ENCODE results near the gene ZFR. TPM values are rescaled to one million over a fixed set of nuclear protein-coding genes. Genes with fewer than 3 reads are reported as not detected.

ZFR gene
- total and polyA plus RNA-seq, 9 of the 15 experiments (the other 6 are each of a cell fraction or from before 2014, with no cell fraction given) = 35.5 to 108 (median 71.1) TPM

DNA sequence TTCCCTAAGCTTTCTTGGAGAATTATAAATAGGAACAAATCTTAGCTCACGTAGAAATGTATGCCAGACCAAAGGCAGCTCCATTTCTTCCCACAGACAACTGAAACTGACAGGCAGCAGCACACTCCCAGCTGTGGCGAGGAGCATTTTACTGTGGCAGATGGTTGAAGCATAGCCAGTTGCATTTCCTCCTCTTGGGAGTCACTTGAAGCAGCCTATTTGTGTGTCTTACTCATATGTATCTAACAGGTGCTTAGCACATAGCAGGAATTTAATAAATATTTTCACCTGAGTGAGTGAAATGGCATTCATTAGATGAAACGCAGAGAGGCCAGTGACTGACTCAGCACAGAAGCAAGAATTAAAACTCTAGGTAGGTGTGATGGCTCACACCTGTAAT lies 119.5 kb downstream of the ZFR start:
- TF ChIP-seq ZNF644 (tag; IDR thresholded peaks at IDR 0.05; ENCODE audit: low read depth) (no peak), SREBF2 (CRISPR knock-in tag; IDR thresholded peaks at IDR 0.05) (no peak), ETV6 (IDR thresholded peaks at IDR 0.05; ENCODE audit: borderline replicate concordance in 1 of 2, low read depth in 2 of 2, low read length in 1 of 2) (no peak), ETV6 (CRISPR knock-in tag; IDR thresholded peaks at IDR 0.05; ENCODE audit: borderline replicate concordance) (no peak), ZC3H11A (IDR thresholded peaks at IDR 0.05; ENCODE audit: low read depth, low read length) (no peak)
- TF ChIP-seq, protein P1, sequence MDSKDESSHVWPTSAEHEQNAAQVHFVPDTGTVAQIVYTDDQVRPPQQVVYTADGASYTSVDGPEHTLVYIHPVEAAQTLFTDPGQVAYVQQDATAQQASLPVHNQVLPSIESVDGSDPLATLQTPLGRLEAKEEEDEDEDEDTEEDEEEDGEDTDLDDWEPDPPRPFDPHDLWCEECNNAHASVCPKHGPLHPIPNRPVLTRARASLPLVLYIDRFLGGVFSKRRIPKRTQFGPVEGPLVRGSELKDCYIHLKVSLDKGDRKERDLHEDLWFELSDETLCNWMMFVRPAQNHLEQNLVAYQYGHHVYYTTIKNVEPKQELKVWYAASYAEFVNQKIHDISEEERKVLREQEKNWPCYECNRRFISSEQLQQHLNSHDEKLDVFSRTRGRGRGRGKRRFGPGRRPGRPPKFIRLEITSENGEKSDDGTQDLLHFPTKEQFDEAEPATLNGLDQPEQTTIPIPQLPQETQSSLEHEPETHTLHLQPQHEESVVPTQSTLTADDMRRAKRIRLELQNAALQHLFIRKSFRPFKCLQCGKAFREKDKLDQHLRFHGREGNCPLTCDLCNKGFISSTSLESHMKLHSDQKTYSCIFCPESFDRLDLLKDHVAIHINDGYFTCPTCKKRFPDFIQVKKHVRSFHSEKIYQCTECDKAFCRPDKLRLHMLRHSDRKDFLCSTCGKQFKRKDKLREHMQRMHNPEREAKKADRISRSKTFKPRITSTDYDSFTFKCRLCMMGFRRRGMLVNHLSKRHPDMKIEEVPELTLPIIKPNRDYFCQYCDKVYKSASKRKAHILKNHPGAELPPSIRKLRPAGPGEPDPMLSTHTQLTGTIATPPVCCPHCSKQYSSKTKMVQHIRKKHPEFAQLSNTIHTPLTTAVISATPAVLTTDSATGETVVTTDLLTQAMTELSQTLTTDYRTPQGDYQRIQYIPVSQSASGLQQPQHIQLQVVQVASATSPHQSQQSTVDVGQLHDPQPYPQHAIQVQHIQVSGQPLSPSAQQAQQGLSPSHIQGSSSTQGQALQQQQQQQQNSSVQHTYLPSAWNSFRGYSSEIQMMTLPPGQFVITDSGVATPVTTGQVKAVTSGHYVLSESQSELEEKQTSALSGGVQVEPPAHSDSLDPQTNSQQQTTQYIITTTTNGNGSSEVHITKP (IDR thresholded peaks at IDR 0.05; ENCODE audit: partially characterized antibody) = no peak
- TF ChIP-seq, protein P2, sequence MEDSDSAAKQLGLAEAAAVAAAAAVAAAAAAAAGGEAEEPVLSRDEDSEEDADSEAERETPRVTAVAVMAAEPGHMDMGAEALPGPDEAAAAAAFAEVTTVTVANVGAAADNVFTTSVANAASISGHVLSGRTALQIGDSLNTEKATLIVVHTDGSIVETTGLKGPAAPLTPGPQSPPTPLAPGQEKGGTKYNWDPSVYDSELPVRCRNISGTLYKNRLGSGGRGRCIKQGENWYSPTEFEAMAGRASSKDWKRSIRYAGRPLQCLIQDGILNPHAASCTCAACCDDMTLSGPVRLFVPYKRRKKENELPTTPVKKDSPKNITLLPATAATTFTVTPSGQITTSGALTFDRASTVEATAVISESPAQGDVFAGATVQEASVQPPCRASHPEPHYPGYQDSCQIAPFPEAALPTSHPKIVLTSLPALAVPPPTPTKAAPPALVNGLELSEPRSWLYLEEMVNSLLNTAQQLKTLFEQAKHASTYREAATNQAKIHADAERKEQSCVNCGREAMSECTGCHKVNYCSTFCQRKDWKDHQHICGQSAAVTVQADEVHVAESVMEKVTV (CRISPR knock-in tag; IDR thresholded peaks at IDR 0.05) = no peak
- TF ChIP-seq, protein P3, sequence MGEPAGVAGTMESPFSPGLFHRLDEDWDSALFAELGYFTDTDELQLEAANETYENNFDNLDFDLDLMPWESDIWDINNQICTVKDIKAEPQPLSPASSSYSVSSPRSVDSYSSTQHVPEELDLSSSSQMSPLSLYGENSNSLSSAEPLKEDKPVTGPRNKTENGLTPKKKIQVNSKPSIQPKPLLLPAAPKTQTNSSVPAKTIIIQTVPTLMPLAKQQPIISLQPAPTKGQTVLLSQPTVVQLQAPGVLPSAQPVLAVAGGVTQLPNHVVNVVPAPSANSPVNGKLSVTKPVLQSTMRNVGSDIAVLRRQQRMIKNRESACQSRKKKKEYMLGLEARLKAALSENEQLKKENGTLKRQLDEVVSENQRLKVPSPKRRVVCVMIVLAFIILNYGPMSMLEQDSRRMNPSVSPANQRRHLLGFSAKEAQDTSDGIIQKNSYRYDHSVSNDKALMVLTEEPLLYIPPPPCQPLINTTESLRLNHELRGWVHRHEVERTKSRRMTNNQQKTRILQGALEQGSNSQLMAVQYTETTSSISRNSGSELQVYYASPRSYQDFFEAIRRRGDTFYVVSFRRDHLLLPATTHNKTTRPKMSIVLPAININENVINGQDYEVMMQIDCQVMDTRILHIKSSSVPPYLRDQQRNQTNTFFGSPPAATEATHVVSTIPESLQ (CRISPR knock-in tag; IDR thresholded peaks at IDR 0.05) = no peak
- TF ChIP-seq, protein P4, sequence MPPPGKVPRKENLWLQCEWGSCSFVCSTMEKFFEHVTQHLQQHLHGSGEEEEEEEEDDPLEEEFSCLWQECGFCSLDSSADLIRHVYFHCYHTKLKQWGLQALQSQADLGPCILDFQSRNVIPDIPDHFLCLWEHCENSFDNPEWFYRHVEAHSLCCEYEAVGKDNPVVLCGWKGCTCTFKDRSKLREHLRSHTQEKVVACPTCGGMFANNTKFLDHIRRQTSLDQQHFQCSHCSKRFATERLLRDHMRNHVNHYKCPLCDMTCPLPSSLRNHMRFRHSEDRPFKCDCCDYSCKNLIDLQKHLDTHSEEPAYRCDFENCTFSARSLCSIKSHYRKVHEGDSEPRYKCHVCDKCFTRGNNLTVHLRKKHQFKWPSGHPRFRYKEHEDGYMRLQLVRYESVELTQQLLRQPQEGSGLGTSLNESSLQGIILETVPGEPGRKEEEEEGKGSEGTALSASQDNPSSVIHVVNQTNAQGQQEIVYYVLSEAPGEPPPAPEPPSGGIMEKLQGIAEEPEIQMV (tag; conservative IDR thresholded peaks at IDR 0.05; ENCODE audit: low read depth) = no peak
- no peak overlapping the region for H3K4me3 ChIP-seq
- peaks cover 0 to 7% of the 10 kb centered on the region in 2 experiments; a peak in 1 of 5 replicates for H3K4me1 ChIP-seq (replicated peaks in 1 of 2; ENCODE audit: control insufficient read depth in 2 of 2, insufficient read depth in 2 of 2, low read length in 2 of 2)
- H3K36me3 ChIP-seq (ENCODE audit: control insufficient read depth, insufficient read depth, low read length) = no peaks in the 10 kb centered on the region
- H3K9me3 ChIP-seq (replicated peaks; ENCODE audit: control insufficient read depth, insufficient read depth, low read depth, low read length) = peaks cover 3% of the 10 kb centered on the region; the same call in 1 of the 2 replicates
- ATAC-seq = no peak
- H3K27ac ChIP-seq (ENCODE audit: extremely low read depth, low read depth, low read length) = no peak overlapping the region
- ChIA-PET CTCF (ENCODE audit: low intra/inter-chr PET ratio) (interaction anchor here (1.8 kb wide), 1 partner anchor 92 kb away, joined by 3 read pairs; no protein-coding TSS in a partner anchor), POLR2A (interaction anchor here (0.6 kb wide), 1 partner anchor 232 kb away, joined by 3 read pairs; no protein-coding TSS in a partner anchor)
- H3K9ac ChIP-seq (ENCODE audit: insufficient read depth in 1 of 2, low read depth in 2 of 2, low read length in 2 of 2) = no peak overlapping the region
- BruUV-seq (replicated peaks) = no TSS peak
- in situ Hi-C loops (cut with MboI) = no loop called here
- intact Hi-C loops (cut with micrococcal nuclease) = loop anchor here (5.0 kb wide), 1 partner anchor 233 kb away; no protein-coding TSS in a partner anchor
- no peak overlapping the region for H2AFZ ChIP-seq (ENCODE audit: low read depth, low read length)
- H3K4me2 ChIP-seq (ENCODE audit: insufficient read depth, low read length) = no peak overlapping the region
- H3K27me3 ChIP-seq (ENCODE audit: control insufficient read depth in 2 of 2, insufficient read depth in 2 of 2, low read length in 2 of 2) = no peaks in the 10 kb centered on the region
- WGBS (ENCODE audit: insufficient coverage, low coverage, missing lambda C conversion rate) = 33% methylated on average over 3 of the region's 3 CpGs
- no peaks in the 10 kb centered on the region for H3K79me2 ChIP-seq (ENCODE audit: control insufficient read depth, insufficient read depth, low read length)
- DNase-seq (ENCODE audit: extremely low read depth in 1 of 4, low spot score in 3 of 4) = no peak
- no peaks in the 10 kb centered on the region for H4K20me1 ChIP-seq (replicated peaks; ENCODE audit: control insufficient read depth, insufficient read depth, low read length)
- no peaks in the 10 kb centered on the region for H3K9me1 ChIP-seq (ENCODE audit: control insufficient read depth, insufficient read depth, low read length)
- FAIRE-seq = no peak
